ENCODE measurements around the gene TMEM240. TPM values are rescaled to one million over a fixed set of nuclear protein-coding genes. Genes with fewer than 3 reads are reported as not detected.

The TMEM240 gene
- total RNA-seq, 2 donors from 2014 or later: 11.1 TPM

- no peak for ATAC-seq (ENCODE audit: insufficient number of reproducible peaks, low FRiP score, low read depth)
- Histone ChIP-seq H3K9me3 (no peaks in the 10 kb centered on the region), H3K4me1 (ENCODE audit: control insufficient read depth in 1 of 2, low read depth in 2 of 2) (peaks cover 10 to 19% of the 10 kb centered on the region in 2 donors), H3K4me3 (no peak overlapping the region), H3K27ac (no peak overlapping the region), H3K27me3 (replicated peaks; ENCODE audit: insufficient read depth) (no peaks in the 10 kb centered on the region), H3K36me3 (peaks cover 9% of the 10 kb centered on the region)
- TF ChIP-seq, protein P1, sequence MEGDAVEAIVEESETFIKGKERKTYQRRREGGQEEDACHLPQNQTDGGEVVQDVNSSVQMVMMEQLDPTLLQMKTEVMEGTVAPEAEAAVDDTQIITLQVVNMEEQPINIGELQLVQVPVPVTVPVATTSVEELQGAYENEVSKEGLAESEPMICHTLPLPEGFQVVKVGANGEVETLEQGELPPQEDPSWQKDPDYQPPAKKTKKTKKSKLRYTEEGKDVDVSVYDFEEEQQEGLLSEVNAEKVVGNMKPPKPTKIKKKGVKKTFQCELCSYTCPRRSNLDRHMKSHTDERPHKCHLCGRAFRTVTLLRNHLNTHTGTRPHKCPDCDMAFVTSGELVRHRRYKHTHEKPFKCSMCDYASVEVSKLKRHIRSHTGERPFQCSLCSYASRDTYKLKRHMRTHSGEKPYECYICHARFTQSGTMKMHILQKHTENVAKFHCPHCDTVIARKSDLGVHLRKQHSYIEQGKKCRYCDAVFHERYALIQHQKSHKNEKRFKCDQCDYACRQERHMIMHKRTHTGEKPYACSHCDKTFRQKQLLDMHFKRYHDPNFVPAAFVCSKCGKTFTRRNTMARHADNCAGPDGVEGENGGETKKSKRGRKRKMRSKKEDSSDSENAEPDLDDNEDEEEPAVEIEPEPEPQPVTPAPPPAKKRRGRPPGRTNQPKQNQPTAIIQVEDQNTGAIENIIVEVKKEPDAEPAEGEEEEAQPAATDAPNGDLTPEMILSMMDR (IDR thresholded peaks at IDR 0.05): no peak
- no peak for DNase-seq (ENCODE audit: low spot score)
Measured at GRCh38 chr1:1541956-1542765, 1.7 kb upstream of the TMEM240 start.

DNA sequence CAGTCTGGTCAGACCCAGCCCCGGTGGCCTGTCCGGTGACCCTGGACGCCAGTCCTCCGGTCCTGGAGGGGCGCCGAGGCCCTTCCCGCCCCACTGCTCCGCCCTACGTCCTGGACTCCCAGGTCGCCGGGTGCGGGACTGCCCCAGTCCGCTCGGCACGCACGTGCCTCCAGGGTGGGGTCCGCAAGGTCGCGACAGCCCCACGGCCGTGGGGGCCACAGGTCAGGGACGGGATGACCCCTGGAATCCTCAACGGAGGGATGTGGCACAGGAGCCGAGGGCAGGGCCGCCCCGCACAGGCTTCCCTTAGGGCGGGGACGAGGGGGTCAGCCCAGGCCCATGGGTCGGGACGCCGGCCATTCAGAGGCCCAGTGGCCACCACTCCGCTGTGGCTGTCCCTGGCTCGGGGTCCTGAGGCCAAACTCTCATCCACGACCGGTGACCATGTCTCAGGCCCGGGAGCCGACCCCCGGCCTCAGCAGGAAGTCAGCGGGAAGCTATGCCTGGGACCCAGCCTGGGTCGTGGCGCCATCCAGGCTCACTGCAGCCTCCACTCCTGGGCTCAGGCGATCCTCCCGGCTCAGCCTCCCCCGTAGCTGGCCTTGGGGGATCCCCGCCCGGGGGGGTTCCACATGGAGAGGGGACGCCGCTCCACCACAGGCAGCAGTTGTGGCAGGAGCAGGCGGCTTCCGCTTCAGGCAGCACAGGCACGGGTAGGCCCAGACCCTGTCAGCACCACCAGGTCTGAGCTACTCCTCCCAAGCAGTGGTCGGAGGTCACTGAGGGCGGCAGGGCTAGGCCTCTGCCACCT lies 599 bp upstream of the TMEM240 start:
- ATAC-seq (ENCODE audit: insufficient number of reproducible peaks, low FRiP score, low read depth): peak; percentile 31
- Histone ChIP-seq H3K27me3 (replicated peaks; ENCODE audit: insufficient read depth) (no peaks in the 10 kb centered on the region), H3K27ac (peak overlapping the region; percentile 58 to 71), H3K9me3 (no peaks in the 10 kb centered on the region), H3K36me3 (peaks cover 8% of the 10 kb centered on the region), H3K4me1 (ENCODE audit: control insufficient read depth in 1 of 2, low read depth in 2 of 2) (peaks cover 10 to 19% of the 10 kb centered on the region in 2 donors), H3K4me3 (peak overlapping the region; percentile 79)
- DNase-seq (ENCODE audit: low spot score): no peak
- TF ChIP-seq, protein P1 (IDR thresholded peaks at IDR 0.05): no peak

DNA sequence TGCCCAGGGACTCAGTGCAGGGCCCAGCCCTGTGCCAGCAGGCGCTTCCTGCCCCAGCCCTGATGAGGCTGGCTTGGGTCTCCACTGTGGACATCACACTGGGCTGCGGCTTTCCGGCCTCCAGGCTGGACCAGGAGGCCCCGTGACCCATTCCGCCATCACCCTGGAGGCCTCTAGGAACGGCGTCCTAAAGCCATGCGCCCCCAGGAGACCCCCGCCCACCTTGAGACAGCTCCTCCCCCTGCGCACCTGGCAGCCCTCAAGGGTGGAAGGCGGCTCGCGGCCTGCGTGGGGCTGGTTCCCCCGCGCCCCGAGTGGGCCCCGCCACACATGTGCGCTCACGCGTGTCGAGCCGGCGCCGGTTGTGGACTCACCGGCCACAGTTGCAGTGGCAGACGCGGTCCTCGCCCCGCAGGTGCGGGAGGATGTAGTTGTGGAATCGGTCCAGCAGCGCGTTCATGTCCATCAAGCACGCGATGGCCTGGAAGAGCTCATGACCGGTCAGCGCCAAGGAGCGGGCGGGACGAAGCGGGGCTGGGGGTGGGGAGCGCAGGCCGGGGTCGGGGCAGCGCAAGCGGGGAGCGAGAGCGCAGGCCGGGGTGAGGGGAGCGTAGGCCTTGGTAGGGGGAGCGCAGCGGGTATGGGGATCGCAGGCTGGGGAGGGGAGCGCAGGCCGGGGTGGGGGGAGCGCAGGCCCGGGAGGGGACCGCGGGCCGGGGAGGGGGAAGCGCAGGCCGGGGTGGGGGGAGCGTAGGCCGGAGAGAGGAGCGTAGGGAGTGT lies 924 bp downstream of the TMEM240 start:
- Histone ChIP-seq H3K36me3 (peaks cover 8% of the 10 kb centered on the region), H3K4me1 (ENCODE audit: control insufficient read depth in 1 of 2, low read depth in 2 of 2) (peaks cover 10 to 19% of the 10 kb centered on the region in 2 donors)

GRCh38 chr1:1538989-1539309 lies 1.5 kb downstream of the TMEM240 start:
- peak overlapping the region; percentile 79 for H3K4me3 ChIP-seq
- H3K9me3 ChIP-seq: no peaks in the 10 kb centered on the region
- H3K27ac ChIP-seq: no peak overlapping the region
- no peak for ATAC-seq (ENCODE audit: insufficient number of reproducible peaks, low FRiP score, low read depth)
- peaks cover 8% of the 10 kb centered on the region for H3K36me3 ChIP-seq
- TF ChIP-seq, protein P1 (IDR thresholded peaks at IDR 0.05): no peak
- H3K4me1 ChIP-seq (ENCODE audit: control insufficient read depth in 1 of 2, low read depth in 2 of 2): peaks cover 10 to 19% of the 10 kb centered on the region in 2 donors
- DNase-seq (ENCODE audit: low spot score): no peak
- H3K27me3 ChIP-seq (replicated peaks; ENCODE audit: insufficient read depth): no peaks in the 10 kb centered on the region

More for the DNA sequence above, 924 bp downstream of the TMEM240 start:
- H3K4me3 ChIP-seq: peak overlapping the region; percentile 79
- ATAC-seq (ENCODE audit: insufficient number of reproducible peaks, low FRiP score, low read depth): no peak
- no peak for DNase-seq (ENCODE audit: low spot score)
- TF ChIP-seq, protein P1 (IDR thresholded peaks at IDR 0.05): no peak
- peak overlapping the region in 1 of 2 donors; percentile 47 for H3K27ac ChIP-seq
- no peaks in the 10 kb centered on the region for H3K27me3 ChIP-seq (replicated peaks; ENCODE audit: insufficient read depth)
- H3K9me3 ChIP-seq: no peaks in the 10 kb centered on the region

Data from thoracic aorta (tissue), 2 donors.